Lower leg skin (tissue), 3 donors: ENCODE data around the gene CCKAR.

ENCODE experiments used
- CTCF ChIP-seq, 3 donors: fragments of 450-650 bp; IDR thresholded peaks; one replicate each; pipeline ENCODE4 v1.5.1; 2016; ENCODE audit warnings: antibody characterized with exemption in 3 of 3, mild to moderate bottlenecking in 3 of 3, moderate library complexity in 2 of 3
- POLR2A ChIP-seq, 2 donors: fragments of 450-650 bp; IDR thresholded peaks; one replicate each; pipeline ENCODE4 v1.6.1; 2016 to 2017; ENCODE audit warnings: antibody characterized with exemption in 2 of 2, mild to moderate bottlenecking in 1 of 2, moderate library complexity in 1 of 2

- TF ChIP-seq CTCF (IDR thresholded peaks at IDR 0.05) (no peak), POLR2A (IDR thresholded peaks at IDR 0.05) (no peak)
Observed at GRCh38 chr4:26452565-26453531, 37.4 kb downstream of the CCKAR start.
